Effector CD4-positive, alpha-beta T cell (primary cell): ENCODE measurements around the gene PIWIL1. TPM values are rescaled to one million over a fixed set of nuclear protein-coding genes. Genes with fewer than 3 reads are reported as not detected.

ENCODE experiments used
- DNase-seq: peaks from one replicate; pipeline ENCODE4 v3.0.0-alpha.2; 2020
- total RNA-seq: gene quantifications from one replicate; lab custom pipeline; 2026; lab: John Stamatoyannopoulos, UW

Gene PIWIL1
- total RNA-seq: not detected

- no peak for DNase-seq
Observed at GRCh38 chr12:130337488-130338303, at the start of gene PIWIL1. Gene PIWIL1 (plus strand): TSS chr12:130337887. CDS start chr12:130342592, 4,705 bp downstream.

DNA sequence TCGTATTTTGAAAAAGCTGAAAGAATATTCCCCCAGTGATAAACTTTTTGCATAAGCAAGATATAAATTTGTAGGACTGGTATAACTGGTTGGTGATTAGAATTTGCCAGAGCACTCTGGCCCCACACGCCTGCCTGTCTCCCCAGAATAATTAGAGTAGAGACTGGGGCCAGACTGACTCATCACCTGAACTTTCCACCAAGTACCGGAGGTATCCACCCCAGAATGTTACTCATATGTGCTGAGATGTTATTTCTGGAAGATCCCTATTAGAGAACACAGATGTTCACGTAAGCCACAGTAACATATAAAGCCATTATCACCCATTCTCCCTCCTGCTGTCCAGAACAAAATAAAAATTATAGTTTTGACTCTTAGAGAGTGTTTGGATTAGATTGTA, 49.5 kb upstream of the PIWIL1 start:
- DNase-seq: no peak

DNA sequence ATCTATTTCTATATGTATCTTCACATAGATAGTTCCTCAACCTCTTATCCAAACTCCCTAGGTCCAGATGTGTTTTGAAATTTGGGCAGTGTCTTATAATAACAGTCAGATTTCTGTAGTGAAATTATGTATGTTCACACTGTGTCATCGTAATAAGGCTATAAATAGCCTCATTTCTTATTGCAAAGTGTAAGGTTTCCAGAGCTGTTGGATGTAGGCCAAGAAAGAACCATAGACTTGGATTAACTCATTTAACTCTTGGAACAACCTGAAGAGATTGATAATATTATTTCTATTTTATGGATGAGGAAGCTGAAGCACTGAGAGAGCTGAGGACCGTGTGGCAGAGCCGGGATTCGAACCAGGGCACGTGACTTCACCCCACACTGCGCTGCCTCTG, 49.0 kb upstream of the PIWIL1 start:
- no peak for DNase-seq

- DNase-seq: no peak
Observed at GRCh38 chr12:130290114-130290513, 47.6 kb upstream of the PIWIL1 start.

- DNase-seq: no peak
Observed at GRCh38 chr12:130298322-130299021, 39.2 kb upstream of the PIWIL1 start.

GRCh38 chr12:130299574-130299973, 38.1 kb upstream of the PIWIL1 start:
- no peak for DNase-seq

GRCh38 chr12:130300090-130300489, 37.6 kb upstream of the PIWIL1 start:
- no peak for DNase-seq

DNA sequence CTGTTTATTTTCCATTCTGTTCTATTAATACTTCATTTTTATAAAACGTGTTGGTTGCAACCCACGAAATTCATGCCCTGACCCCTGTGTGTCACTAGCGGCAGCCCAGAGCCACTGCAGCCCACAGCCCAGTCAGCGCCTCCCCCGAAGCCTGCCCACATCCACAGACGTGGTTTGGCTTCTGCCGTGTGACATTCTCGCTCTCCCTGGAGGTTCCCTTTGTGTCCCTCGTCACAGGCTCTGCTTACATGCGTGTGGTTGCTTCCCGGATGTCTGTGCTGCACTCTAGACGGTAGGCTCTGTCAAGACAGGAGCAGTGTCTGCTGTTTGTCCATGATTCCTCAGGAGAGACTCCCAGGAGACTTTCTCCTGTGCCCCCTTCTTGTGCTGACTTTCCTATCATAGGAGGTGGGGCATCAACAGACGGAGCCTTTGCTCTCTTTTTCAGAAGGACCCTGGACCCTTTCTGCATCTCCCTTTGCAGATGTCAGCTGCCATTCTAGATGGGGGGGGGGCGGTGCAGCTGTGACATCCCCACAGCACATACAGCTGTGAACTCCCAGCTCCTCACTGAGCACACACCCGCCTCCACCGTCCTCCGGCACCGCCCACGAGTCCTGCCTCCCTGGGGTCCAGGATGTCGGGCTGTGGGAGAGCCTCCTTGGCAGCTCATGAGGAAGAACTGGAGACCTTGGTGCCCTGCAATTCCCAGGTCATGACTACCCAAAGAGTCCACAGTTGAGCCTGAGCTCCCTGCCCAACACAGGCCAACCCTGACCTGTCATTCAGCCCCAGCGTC, 36.8 kb upstream of the PIWIL1 start:
- DNase-seq: no peak

DNA sequence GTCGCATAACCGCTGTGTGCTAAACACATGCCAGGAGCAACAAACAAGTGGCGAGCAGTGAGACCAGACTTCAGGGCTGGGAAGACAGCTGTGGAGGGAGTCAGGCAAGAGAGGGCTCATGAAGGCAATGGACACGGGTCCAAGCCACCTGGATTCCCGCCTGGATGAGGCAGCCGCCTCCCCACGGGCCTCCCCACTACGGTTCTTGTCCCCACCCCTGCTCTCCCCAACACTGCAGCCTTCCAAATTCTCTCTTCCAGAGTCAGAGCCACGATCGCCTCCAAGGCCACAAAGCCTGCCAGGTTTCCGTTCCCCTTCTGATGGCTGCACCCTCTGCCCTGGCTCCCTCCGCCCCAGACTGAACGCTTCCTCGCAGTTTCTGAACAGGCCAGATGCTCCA, 36.1 kb upstream of the PIWIL1 start:
- DNase-seq: no peak

DNA sequence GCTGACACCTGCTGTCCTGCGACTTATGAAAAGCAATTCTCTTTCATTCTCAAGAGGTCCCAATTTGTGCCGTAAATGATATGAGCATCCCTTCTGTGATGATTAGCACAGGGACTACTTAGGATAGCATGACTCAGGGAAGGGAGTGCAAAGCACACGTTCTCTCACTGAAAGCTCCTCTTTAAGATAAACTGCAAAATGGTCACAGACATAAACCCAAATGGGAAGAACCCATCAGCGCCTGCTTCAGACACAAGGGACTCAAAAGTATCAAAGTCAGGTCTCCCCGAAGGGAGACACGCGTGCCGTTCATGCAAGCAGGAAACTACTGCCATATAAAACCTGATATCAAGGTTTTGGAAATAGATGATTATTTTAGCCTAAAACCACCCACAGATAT, 33.9 kb upstream of the PIWIL1 start:
- no peak for DNase-seq

- DNase-seq: no peak
Observed at GRCh38 chr12:130307859-130308258, 29.8 kb upstream of the PIWIL1 start.

DNA sequence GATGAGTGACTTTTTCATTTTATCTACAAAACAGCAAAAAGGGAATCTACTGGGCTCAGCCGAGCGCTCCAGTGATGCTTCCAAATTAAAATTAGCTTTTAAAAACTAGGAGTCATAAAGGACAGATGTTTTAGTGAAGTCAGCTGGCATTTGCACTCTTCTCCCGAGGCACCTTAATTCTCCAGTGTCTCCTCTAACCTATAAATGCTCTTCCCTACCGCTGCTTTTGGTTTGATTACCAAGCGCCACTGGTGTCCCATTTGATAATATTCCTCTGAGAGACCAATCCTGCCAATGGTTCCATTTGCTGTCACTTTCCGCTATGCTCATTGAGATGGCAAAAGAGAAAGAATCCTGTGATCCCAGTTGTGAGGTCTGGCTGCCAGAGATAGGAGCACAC, 29.3 kb upstream of the PIWIL1 start:
- no peak for DNase-seq

GRCh38 chr12:130316251-130316650, 21.4 kb upstream of the PIWIL1 start:
- DNase-seq: no peak

GRCh38 chr12:130320536-130320935, 17.2 kb upstream of the PIWIL1 start:
- no peak for DNase-seq

DNA sequence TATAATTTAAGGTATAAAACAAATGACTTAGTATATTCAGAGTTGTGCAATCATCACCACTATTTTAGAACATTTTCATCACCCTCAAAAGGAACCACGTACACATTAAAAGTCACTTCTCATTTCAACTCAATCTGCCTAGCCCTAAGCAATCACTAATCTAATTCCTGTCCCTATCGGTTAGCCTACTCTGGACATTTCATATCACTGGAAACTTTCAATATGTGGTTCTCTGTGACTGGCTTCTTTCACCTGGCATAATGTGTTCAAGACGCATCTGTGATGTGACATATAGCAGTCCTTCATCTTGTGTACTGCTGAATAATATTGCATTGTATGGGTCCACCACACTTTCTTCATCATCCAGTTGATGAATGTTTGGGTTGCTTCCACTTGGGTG, 15.4 kb upstream of the PIWIL1 start:
- no peak for DNase-seq

GRCh38 chr12:130330685-130331084, 7.0 kb upstream of the PIWIL1 start:
- DNase-seq: no peak

DNA sequence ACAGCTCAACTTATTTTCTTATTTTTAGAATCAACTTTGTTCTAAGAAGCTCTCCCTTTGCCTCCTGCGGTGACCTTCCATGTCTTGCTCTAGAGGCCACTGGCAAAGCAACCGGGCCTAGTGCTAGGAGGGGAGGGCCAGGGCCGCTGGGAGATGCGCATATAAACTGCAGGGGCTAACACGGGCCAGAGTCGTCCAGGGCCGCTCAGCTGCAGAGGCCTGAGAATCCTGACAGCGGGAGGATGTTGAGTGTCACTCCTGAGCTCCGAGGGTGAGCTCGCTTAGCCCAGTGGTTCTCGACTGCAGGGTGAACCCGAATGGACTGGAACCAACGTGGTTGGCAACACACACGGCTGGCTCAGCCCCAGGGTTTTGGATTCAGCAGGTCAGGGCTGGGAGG, 6.5 kb upstream of the PIWIL1 start:
- no peak for DNase-seq

DNA sequence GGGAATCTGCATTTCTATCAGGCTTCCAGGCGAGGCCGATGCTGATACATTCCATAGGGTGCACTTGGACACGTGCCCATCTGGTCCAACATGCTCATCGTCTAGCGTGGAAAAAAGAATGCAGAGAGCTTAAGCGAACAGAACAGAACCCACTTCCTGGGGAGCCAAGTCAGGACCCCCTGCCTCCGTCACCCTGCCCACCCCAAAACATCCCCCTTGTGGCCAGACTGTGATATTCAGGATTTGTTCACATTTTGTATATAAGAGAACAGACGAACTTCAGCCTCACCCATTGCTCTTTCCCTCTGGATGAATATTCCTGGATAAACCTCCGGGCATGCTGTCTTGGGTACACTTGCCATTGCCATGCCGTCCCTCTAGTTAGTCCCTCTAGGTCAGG, 4.3 kb upstream of the PIWIL1 start:
- no peak for DNase-seq

- DNase-seq: no peak
Observed at GRCh38 chr12:130334399-130334798, 3.3 kb upstream of the PIWIL1 start.

DNA sequence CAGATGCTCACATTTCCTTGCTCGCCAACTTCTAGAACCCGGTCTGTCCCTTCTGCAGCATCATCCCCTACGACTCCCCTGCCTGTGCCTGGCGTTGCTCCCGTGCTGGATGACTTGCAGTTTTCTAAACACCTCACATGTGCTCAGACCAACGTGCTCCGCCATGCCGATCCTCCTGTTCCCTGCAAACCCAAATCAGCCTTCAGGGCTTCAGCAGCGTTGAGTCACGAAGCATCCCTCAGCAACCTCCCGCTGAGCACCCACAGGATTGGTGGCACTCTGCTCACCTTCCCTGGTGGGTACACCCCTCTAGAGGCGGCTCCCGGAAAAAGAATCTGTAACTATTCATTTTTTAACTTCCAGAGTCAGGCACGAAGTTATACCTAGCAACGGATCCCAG, 2.8 kb upstream of the PIWIL1 start:
- DNase-seq: no peak

GRCh38 chr12:130335517-130336392, 1.9 kb upstream of the PIWIL1 start:
- DNase-seq: no peak

DNA sequence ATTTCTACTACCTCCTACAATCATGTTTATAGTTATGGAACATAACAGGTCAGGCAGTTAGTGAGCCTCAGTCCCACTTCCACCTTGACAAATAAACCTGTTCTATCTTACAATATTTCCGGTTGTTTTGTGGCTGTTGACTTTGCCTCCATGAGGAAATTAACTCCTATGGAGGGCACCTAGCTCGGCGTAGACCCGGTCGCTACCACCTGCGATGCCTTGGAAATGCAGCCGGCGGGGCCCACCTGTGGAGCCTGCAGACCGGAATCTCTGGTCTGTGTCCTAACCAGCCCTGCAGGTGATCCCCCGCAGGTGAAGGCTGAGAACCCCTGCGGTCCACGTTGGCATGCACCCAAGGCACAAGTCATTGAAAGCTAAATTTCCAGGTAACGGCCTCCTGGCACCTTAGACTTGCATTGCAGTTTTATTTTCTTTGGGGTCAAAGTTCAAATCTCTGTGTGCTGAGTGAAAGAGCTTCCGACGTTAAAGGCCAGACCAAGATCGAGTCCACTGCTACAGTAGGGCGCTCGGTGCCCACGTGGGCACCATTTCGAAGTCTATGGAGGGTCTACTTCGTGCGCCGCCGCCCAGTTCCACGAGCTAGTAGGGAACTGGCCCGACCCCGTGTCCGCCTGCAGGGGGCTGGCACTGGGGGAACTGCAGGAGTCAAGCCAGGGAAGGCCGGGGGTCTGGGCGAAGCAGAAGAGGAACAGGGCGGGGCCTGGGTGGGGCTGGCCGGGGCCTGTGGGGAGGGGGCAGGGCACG, 782 bp upstream of the PIWIL1 start:
- no peak for DNase-seq
